DMS 273 treated with DMSO at 0.1 percent for 48 hours (cell line): ENCODE measurements around the gene SLC52A1.
"Not testable (repeated sequence)": the region's sequence is repeated elsewhere in the genome, so short reads cannot be mapped to it uniquely, and the experiment has no call there.

ENCODE experiments used
- DNase-seq: peaks from one replicate; lab custom pipeline; 2025; lab: John Stamatoyannopoulos, UW

The SLC52A1 gene

DNA sequence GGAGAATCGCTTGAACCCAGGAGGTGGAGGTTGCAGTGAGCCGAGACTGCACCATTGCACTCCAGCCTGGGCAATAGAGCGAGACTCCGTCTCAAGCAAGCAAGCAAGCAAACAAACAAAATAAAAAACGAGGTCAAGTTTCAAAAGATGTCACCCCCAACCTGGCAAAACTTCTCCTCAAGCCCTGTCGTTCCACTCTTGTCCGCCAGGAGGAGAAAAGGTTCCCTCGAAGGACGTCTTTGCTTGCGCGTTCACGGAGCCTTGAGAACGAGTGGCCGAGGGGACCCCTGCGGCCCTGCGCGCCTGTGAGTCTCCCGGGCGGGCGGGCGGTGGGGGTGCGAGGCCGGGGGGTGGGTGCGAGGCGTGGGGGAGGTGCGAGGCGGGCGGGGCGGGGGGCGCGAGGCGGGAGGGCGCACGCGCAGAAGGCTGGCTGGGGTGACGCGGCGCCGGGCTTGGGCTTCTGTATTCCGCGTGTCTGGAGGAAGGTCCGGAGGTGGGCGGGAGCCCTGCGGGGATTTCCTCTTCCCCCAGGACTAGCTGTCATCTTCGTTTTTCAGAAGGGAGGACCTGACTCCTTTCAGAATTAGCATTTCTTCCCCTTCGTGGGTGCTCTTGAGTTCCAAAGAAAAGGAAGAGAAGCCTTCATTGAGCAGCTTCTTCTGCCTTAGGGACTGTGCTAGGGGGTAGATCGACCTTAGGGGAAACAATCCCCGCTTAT lies 3.7 kb downstream of the SLC52A1 start:
- no peak for DNase-seq

DNA sequence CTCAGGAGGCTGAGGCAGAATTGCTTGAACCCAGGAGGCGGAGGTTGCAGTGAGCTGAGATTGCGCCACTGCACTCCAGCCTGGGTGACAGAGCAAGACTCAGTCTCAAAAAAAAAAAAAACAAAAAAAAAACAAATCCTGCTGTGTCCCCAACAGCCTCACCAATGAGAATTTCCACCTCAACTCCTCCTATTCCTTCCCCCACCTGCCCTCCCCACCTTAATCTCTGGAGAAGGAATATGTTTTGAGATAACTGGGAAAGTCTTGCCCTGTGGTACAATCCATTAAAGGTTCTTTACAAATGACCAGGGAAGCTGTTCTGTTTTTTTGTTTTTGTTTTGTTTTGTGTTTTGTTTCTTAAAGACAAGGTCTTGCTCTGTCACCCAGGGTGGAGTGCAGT lies 5.1 kb downstream of the SLC52A1 start:
- DNase-seq, result not testable (repeated sequence)

DNA sequence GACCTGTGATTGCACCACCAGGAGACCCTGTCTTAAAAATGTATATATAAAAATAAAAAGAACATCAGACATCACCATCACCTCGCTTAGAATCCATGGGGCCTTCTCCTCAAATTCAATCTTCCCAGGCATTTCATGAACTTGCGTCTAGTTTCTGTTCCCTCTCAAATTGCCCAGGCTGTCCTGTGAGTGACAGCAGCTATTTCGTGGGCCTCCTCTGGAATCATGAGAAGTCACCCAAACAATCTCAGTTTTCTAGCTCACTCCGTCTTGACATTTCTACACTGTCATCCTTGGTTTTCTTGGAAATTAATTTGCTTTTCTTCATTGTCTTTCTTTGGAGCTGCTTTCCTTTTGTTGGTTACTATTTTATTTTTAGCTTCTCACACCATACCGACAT lies 7.3 kb downstream of the SLC52A1 start:
- no peak for DNase-seq

DNA sequence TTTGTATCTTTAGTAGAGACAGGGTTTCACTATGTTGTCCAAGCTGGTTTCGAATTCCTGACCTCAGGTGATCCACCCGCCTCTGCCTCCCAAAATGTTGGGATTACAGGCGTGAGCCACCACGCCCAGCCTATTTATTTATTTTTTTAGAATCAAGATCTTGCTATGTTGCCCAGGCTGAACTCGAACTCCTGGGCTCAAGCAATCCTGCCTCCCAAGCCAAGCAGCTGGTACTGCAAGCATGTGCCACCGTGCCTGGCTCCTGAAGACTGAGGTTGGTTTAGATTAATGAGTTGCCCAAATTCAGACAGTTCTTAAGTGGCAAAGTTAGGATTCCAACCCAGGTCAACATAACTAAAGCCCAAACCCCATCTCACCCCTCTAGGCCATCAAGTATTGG lies 7.9 kb downstream of the SLC52A1 start:
- no peak for DNase-seq

DNA sequence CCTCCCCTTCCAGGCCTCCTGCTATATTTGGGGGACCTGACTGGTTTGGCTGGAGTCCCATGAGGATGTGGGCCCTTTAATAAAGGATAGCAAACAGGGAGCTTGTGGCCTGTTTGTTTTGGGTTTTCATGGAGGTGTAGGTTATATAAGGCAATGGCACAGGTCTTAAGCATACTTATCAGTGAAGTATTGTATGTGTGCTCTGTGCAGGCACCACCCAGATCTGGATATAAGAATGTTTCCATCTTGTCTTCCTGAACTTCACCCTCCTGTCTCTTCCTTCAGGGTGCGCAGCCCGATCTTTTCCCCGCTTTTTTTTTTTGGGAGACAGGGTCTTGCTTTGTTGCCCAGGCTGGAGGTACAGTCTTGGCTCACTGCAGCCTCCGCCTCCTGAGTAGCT lies 10.6 kb downstream of the SLC52A1 start:
- DNase-seq, result no peak

DNA sequence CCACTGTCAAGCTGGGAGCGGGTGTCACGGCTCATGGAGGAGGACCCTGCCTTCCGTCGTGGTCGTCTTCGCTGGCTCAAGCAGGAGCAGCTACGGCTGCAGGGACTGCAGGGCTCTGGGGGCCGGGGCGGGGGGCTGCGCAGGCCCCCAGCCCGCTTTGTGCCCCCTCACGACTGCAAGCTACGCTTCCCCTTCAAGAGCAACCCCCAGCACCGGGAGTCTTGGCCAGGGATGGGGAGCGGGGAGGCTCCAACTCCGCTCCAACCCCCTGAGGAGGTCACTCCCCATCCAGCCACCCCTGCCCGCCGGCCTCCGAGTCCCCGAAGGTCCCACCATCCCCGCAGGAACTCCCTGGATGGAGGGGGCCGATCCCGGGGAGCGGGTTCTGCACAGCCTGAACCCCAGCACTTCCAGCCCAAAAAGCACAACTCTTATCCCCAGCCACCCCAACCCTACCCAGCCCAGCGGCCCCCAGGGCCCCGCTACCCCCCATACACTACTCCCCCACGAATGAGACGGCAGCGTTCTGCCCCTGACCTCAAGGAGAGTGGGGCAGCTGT lies 11.6 kb downstream of the SLC52A1 start:
- DNase-seq, result no peak

DNA sequence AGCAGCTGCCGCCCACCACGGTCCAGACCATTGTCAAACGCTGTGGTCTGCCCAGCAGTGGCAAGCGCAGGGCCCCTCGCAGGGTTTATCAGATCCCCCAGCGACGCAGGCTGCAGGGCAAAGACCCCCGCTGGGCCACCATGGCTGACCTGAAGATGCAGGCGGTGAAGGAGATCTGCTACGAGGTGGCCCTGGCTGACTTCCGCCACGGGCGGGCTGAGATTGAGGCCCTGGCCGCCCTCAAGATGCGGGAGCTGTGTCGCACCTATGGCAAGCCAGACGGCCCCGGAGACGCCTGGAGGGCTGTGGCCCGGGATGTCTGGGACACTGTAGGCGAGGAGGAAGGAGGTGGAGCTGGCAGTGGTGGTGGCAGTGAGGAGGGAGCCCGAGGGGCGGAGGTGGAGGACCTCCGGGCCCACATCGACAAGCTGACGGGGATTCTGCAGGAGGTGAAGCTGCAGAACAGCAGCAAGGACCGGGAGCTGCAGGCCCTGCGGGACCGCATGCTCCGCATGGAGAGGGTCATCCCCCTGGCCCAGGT lies 13.0 kb downstream of the SLC52A1 start:
- DNase-seq, result no peak

DNA sequence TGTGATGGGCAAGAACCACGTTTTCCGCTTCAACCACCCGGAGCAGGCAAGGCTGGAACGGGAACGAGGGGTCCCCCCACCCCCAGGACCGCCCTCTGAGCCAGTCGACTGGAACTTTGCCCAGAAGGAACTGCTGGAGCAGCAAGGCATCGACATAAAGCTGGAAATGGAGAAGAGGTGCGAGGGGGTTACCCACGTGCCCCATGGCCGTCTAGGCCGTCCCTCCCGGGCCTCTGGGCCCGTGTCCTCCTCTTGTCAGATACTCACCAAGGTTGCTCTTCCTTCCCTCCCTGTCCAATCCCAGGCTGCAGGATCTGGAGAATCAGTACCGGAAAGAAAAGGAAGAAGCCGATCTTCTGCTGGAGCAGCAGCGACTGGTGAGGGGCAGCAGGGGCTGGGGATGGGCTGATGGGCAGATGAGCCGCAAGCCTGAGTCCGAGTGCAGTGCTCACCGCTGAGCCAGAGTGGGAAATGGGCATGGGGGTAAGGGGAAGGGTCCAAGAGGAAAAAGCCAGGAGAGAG lies 14.7 kb downstream of the SLC52A1 start:
- no peak for DNase-seq

DNA sequence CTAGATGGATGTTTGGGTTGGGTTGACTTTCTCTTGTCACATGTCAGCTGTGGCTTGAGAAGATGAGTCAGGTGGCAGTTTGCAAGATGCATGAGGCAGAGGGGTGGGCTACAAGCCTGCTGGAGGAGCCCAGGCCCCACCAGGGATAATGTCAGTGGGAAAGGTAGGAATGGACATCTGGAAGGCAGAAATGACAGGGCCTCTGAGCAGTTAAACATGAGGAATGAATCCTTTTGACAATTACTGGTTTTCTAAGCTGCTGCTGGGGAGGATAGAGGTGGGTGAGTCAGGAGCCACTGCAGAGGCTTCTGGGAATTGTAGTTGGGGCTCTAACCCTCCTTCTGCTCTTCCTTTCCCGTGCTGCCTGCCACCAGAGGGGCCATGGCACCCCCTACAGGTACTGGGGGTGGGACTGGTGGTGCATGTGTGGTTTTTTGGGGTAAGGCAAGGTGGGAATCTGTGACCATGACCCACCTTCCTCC lies 15.7 kb downstream of the SLC52A1 start:
- no peak for DNase-seq

DNA sequence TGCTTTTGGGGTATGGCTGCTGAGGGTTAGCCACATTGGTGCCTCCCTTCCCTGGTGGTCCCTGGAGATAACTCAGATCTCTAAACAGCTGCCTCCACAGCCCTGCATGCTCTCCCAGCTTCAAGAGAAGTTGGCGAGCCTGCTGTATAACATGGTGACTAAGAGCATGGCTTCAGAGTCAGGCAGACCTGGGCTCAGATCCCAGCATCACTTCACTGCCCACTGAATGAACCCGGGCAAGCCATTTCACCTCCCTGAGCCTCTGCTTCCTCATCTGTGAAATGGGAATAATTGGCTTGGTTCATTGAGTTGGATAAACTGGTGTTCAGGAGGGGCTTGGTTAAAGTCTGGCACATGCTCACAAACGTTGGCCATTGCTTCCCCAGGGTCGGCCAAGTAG lies 20.9 kb downstream of the SLC52A1 start:
- DNase-seq, result no peak

DNA sequence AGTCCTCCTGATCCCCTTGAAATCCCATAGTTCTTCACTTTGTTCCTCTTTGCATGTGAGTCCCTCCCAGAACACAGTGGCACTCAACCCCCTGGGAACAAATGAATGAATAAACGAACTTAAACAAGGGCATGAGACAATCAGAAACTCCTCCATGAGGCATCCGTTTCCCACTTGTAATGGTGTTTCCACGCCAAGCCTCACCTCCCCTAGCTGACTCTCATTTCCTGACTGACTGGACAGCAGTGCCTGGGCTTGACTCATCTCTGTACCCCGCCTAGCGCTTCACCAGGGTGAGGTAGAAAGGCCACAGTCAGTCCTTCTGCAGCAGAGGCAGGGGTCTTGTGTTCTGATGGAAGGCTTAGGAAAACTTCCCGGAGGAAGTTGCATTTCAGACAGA lies 23.3 kb downstream of the SLC52A1 start:
- DNase-seq, result no peak

DNA sequence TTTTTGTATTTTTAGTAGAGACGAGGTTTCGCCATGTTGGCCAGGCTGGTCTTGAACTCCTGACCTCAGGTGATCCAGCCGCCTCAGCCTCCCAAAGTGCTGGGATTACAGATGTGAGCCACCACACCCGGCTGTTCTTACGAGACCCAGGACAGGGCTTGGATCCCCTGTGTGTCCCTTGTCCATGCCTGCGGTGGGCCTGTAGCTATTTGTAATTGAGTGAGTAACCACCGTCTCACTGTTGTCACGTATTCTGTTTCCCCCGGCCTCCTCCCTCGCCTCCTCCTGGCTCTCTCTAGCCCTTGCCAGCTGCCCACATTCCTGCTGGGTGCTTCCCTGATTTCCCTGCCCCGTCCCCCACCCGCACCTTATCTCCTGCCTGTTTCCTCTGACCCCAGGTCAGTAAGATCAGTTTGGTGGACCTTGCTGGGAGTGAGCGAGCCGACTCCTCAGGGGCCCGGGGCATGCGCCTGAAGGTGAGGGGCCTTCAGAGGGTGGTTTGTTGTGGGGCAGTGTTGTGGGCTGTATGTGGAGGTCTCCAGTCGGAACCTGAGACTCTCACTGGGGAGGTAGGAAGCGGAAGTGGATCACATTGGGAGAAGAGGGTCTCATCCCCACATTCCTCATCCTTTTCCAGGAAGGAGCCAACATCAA lies 31.9 kb downstream of the SLC52A1 start:
- no peak for DNase-seq

DNA sequence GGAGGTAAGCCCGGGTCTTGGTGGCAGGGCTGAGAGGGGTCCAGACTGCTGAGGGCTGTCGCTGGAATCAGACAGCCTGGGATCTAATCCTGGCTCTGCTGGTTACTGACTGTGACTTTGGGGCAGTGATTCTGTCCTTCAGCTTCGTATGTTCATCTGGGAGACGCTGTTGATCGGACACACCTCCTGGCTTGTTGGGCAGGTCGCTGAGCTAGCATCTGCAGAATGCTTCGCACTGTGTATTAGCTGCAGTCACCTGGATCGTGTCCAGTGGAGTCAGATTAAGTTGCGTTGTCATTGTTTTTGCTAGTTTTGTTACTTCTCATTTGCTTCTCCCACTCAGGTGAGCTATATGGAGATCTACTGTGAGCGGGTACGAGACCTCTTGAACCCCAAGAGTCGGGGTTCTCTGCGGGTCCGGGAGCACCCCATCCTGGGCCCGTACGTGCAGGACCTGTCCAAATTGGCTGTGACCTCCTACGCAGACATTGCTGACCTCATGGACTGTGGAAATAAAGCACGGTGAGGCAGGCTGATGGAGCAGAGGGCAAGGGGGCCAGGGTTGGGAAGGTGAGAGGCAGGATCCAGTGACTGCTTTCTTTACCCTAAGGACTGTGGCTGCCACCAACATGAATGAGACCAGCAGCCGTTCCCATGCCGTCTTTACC lies 33.0 kb downstream of the SLC52A1 start:
- DNase-seq, result no peak

DNA sequence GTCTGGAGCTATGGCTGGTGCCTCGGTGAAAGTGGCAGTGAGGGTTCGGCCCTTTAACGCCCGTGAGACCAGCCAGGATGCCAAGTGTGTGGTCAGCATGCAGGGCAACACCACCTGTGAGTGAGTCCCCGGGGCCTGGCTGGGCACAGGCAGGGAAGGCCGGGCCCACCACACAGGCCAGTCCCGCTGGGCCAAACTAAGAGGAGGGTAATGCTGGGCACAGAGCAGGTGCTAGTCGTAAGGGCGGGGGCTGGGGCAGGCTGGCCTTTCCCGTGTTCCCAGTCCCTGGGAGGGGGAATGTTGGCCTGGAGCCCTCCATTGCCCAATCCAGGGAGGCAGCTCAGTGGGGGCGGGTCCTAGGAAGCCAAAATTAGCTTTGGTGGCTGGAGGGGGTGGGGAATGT lies 35.0 kb downstream of the SLC52A1 start:
- no peak for DNase-seq

DNA sequence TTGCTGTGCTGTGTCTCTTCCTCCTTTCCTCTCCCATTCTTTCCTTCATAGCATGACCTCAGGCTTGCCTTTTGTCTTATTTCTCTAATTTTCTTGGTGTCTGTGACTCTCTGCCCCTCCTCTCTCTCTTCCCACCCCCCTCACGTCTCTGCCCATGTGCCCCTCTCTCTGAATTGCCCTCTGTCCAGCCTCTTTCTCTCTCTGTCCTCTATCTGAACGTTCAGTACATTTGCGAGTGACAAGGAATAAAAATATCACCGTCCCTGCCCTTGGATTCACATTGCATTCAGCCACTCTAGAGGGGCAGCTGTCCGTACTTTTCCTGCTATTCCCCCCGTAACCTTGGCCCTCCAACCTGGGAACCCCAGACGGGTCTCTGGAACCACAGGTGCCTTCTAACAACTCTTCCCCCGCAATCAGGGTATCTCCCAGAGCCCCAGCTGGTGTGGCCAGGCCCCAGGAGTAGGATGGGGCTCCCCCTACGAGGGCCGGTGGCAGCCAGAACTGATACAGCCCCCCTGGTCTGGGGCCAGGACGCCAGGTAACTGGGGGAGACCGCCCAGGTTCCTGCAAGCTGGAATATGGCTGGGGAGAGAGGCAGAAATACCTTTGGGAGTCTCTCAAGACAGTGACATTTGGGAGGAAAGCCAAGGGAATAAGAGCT lies 35.7 kb downstream of the SLC52A1 start:
- DNase-seq, result no peak

DNA sequence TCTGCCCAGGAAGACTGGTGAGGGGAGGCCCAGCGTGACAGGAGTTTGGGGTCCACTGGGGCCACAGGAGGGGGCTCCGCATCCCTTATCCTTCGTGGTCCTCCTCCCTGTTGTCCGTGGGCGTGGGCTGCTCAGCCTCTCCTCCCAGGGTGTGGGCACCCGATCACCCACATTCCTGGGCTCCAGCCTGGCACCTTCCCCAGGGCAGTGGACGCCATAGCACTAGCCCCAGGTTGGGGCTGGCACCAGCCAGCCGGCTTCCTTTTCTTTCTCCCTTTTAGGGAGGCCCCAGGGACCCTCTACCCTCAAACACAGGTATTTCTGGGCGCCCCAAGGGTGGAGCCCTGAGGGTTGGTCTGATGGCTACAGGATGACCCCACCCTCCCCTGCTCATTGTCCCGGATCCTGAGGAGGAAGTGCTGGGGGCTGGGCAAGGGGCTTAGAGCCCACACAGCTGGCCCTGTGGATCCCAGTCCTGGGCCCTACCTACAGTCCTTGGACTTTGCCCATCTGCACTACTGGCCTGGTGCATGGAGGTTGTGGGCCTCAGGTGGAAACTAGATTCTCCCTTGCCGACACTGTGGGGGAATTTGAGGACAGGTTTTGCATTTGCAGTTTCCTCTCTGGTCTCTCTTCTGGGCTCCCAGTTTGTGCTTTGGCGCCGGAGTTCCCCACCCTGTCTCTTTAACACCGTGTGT lies 36.3 kb downstream of the SLC52A1 start:
- no peak for DNase-seq

DNA sequence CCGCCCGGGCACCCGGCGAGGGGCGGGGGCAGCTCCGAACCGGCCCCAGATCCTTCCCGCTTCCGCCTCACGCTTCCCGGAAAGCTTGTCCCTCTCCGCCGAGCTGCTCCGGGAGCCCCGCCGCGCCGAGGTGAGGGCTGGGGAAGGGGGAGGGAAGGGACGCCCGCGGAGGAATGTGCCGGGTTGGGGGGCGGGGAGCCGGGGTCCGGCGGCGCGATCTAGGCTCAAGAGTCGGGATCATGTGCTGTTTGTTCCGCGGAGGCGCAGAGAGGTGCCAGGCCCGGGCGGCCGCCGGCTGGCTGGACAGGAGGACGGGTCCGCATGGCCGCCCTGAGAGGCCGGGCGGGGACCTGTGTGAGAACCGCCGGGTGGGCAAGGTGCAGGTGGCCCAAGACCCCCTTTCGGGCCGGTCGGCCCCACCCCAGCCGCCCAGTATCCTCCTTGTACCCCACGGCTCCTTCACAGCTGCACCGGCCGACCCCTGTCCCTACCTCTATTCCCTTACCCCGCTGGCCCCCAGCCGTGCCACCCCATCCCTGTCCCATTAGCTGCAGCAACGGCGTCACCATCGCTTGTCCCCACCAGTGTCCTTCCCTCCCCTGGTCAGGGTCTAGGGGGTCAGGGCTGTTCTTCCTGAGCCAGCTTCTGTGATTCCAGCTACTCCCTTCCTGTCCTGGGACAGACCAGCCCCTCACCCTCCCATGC lies 37.0 kb downstream of the SLC52A1 start:
- no peak for DNase-seq

DNA sequence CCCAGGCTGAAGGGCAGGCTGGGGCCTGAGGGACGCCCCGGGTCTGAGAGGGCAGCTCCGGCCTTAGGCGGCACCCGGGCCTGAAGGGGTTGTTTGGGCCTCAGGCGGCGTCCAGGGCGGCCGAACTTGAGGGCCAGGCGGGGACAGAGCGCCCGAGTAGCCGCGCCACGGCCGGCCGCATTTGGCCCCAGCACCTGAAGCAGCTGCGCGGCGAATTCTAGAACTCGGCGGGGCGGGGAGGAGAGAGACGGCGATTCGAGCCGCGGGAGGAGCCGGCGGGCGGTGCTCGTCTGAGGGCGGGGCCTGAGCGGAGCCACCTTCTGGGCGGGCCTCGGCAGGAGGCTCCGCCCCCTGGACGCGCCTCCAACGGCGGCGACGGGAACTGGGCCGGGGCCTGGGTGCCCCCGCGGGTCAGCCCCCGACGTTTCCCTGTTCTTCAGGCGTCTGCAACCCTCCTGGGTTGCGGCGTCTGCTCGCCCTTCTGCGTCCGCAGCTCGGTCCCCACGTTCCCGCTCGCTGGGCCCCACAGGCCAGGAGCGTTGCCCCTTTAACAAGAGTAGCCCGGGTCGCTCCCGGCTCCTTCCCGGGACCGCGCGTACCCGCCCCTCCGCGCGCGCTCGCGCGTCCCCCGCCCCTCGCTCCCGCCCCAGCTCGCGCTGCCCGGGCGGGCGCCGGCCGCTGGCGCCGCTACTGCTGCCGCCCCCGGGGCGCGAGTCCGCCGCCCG lies 37.8 kb downstream of the SLC52A1 start, which contains the start of the genes INCA1 and KIF1C:
Gene INCA1, minus strand, starts transcription at position 221 of the 725 bp plus-strand sequence. CDS start 3,085 bp downstream, outside the sequence.
Gene KIF1C, plus strand, starts transcription at position 649 of the 725 bp plus-strand sequence. CDS start 2,297 bp downstream, outside the sequence.
- peak; percentile 56 for DNase-seq

DNA sequence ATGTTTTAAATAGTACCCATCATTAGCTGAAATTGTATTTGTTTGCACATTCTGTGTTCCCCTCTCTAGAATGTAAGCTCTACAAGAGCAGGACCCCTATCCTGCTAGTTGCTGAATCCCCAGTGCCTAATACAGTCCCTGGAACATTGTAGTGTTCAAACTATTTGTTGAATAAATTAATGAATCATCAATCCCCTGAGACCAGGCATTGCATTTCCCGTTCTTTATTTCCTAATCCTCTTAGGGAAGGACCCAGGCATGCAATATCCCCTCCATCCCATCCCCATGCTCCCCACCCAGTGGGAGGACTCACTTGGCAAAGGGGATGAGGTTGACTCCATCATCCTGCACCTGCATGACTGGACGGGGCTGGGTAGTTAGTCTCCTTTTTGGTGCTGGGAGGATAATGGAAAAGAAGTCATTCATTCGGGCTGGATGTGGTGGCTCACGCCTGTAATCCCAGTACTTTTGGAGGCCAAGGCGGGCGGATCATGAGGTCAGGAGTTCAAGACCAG lies 41.1 kb downstream of the SLC52A1 start:
- no peak for DNase-seq
